GM19324 (cell line): ENCODE measurements around the gene COPS9.
A peak's percentile ranks its signal among the peaks of the same experiment; 100 is the strongest.

ENCODE experiments used
- ATAC-seq: cut with Tn5 transposase; IDR thresholded peaks from one replicate; pipeline ENCODE4 v1.9.1; 2021; ENCODE audit warnings: mild to moderate bottlenecking, moderate library complexity; ENCODE audit not compliant: unreplicated experiment, low FRiP score

Gene COPS9

GRCh38 chr2:240136013-240136670 lies at the start of gene COPS9:
TSS of gene COPS9 (minus strand) at chr2:240136305. CDS start at chr2:240136284, 21 bp downstream.
- peak; percentile 92 for ATAC-seq

- no peak for ATAC-seq
These were observed 48.6 kb upstream of the COPS9 start for GRCh38 chr2:240184656-240185055.

GRCh38 chr2:240183875-240184590 lies 47.9 kb upstream of the COPS9 start:
- no peak for ATAC-seq

- no peak for ATAC-seq
These were observed 47.1 kb upstream of the COPS9 start for GRCh38 chr2:240183006-240183874.

- ATAC-seq, result no peak
These were observed 46.4 kb upstream of the COPS9 start for GRCh38 chr2:240182476-240182875.

GRCh38 chr2:240182001-240182400 lies 45.9 kb upstream of the COPS9 start:
- ATAC-seq, result no peak

- ATAC-seq, result no peak
These were observed 44.0 kb upstream of the COPS9 start for GRCh38 chr2:240179941-240180666.

GRCh38 chr2:240179186-240179815 lies 43.2 kb upstream of the COPS9 start:
- ATAC-seq, result no peak

- no peak for ATAC-seq
These were observed 42.5 kb upstream of the COPS9 start for GRCh38 chr2:240178564-240178963.

- ATAC-seq, result no peak
These were observed 38.4 kb upstream of the COPS9 start for GRCh38 chr2:240174496-240174895.

- ATAC-seq, result no peak
These were observed 36.2 kb upstream of the COPS9 start for GRCh38 chr2:240172071-240172895.

- ATAC-seq, result no peak
These were observed 34.8 kb upstream of the COPS9 start for GRCh38 chr2:240170883-240171282.

GRCh38 chr2:240170354-240170735 lies 34.2 kb upstream of the COPS9 start:
- ATAC-seq, result no peak

GRCh38 chr2:240169486-240170353 lies 33.6 kb upstream of the COPS9 start:
- no peak for ATAC-seq

- ATAC-seq, result no peak
These were observed 32.6 kb upstream of the COPS9 start for GRCh38 chr2:240168546-240169361.

- no peak for ATAC-seq
These were observed 31.9 kb upstream of the COPS9 start for GRCh38 chr2:240168041-240168440.

- no peak for ATAC-seq
These were observed 31.4 kb upstream of the COPS9 start for GRCh38 chr2:240167588-240167880.
